Measurements from ENCODE around the gene CAMK2A.

CAMK2A gene

GRCh38 chr5:150214289-150214688 lies 75.3 kb downstream of the CAMK2A start:
- Histone ChIP-seq H3K79me2 (ENCODE audit: control insufficient read depth, low read length) (no peaks in the 10 kb centered on the region), H3K27me3 (ENCODE audit: control insufficient read depth, low read length) (peaks cover 15% of the 10 kb centered on the region), H3K9me2 (replicated peaks; ENCODE audit: control insufficient read depth, low read length) (no peaks in the 10 kb centered on the region), H3K4me1 (ENCODE audit: control insufficient read depth, low read length) (no peaks in the 10 kb centered on the region), H3K9me3 (ENCODE audit: control insufficient read depth, insufficient read depth, low read length) (no peaks in the 10 kb centered on the region), H3K4me3 (ENCODE audit: low read length) (no peak overlapping the region), H4K20me1 (ENCODE audit: control insufficient read depth, insufficient read depth, low read depth, low read length) (no peaks in the 10 kb centered on the region), H3K36me3 (ENCODE audit: control insufficient read depth, low read length) (no peaks in the 10 kb centered on the region), H3K4me2 (ENCODE audit: low read length) (no peak overlapping the region), H3K27ac (ENCODE audit: low read depth, low read length) (no peak overlapping the region), H3F3A (ENCODE audit: control insufficient read depth, insufficient read depth) (no peaks in the 10 kb centered on the region)
- TF ChIP-seq CTCF (IDR thresholded peaks at IDR 0.05; ENCODE audit: low read depth, low read length, poor library complexity, severe bottlenecking) (no peak), EZH2phosphoT487 (IDR thresholded peaks at IDR 0.05; ENCODE audit: borderline replicate concordance, low read length) (no peak)

- Histone ChIP-seq H3F3A (ENCODE audit: control insufficient read depth, insufficient read depth) (no peaks in the 10 kb centered on the region), H3K36me3 (ENCODE audit: control insufficient read depth, low read length) (no peaks in the 10 kb centered on the region), H3K4me1 (ENCODE audit: control insufficient read depth, low read length) (no peaks in the 10 kb centered on the region), H3K4me2 (ENCODE audit: low read length) (no peak overlapping the region), H3K79me2 (ENCODE audit: control insufficient read depth, low read length) (no peaks in the 10 kb centered on the region), H3K4me3 (ENCODE audit: low read length) (no peak overlapping the region), H3K9me3 (ENCODE audit: control insufficient read depth, insufficient read depth, low read length) (no peaks in the 10 kb centered on the region), H4K20me1 (ENCODE audit: control insufficient read depth, insufficient read depth, low read depth, low read length) (no peaks in the 10 kb centered on the region), H3K27ac (ENCODE audit: low read depth, low read length) (no peak overlapping the region), H3K27me3 (ENCODE audit: control insufficient read depth, low read length) (peaks cover 23% of the 10 kb centered on the region), H3K9me2 (replicated peaks; ENCODE audit: control insufficient read depth, low read length) (no peaks in the 10 kb centered on the region)
- TF ChIP-seq EZH2phosphoT487 (IDR thresholded peaks at IDR 0.05; ENCODE audit: borderline replicate concordance, low read length) (no peak), CTCF (IDR thresholded peaks at IDR 0.05; ENCODE audit: low read depth, low read length, poor library complexity, severe bottlenecking) (no peak)
Measured at GRCh38 chr5:150213530-150213929, 76.0 kb downstream of the CAMK2A start.

GRCh38 chr5:150211156-150212030 lies 78.2 kb downstream of the CAMK2A start:
- H3K36me3 ChIP-seq (ENCODE audit: control insufficient read depth, low read length): no peaks in the 10 kb centered on the region
- no peaks in the 10 kb centered on the region for H4K20me1 ChIP-seq (ENCODE audit: control insufficient read depth, insufficient read depth, low read depth, low read length)
- H3K9me2 ChIP-seq (replicated peaks; ENCODE audit: control insufficient read depth, low read length): no peaks in the 10 kb centered on the region
- no peak overlapping the region for H3K27ac ChIP-seq (ENCODE audit: low read depth, low read length)
- no peak overlapping the region for H3K4me3 ChIP-seq (ENCODE audit: low read length)
- no peaks in the 10 kb centered on the region for H3K79me2 ChIP-seq (ENCODE audit: control insufficient read depth, low read length)
- no peaks in the 10 kb centered on the region for H3F3A ChIP-seq (ENCODE audit: control insufficient read depth, insufficient read depth)
- TF ChIP-seq CTCF (IDR thresholded peaks at IDR 0.05; ENCODE audit: low read depth, low read length, poor library complexity, severe bottlenecking) (no peak), EZH2phosphoT487 (IDR thresholded peaks at IDR 0.05; ENCODE audit: borderline replicate concordance, low read length) (no peak)
- H3K4me2 ChIP-seq (ENCODE audit: low read length): no peak overlapping the region
- peaks cover 18% of the 10 kb centered on the region for H3K27me3 ChIP-seq (ENCODE audit: control insufficient read depth, low read length)
- no peaks in the 10 kb centered on the region for H3K9me3 ChIP-seq (ENCODE audit: control insufficient read depth, insufficient read depth, low read length)
- no peaks in the 10 kb centered on the region for H3K4me1 ChIP-seq (ENCODE audit: control insufficient read depth, low read length)
